ENCODE data around the gene ATG4D.

Gene ATG4D

GRCh38 chr19:10544242-10544752 is 593 bp downstream of the ATG4D start (continued):
- TF ChIP-seq ZNF585B (tag by site-specific recombination; IDR thresholded peaks at IDR 0.05) (no peak), ZNF654 (tag by site-specific recombination; IDR thresholded peaks at IDR 0.05; ENCODE audit: low read depth) (no peak), ZNF148 (tag by site-specific recombination; IDR thresholded peaks at IDR 0.05; ENCODE audit: borderline replicate concordance) (no peak), ZNF214 (tag by site-specific recombination; IDR thresholded peaks at IDR 0.05; ENCODE audit: borderline replicate concordance) (no peak), ZNF768 (tag by site-specific recombination; IDR thresholded peaks at IDR 0.05) (peak; percentile 70), SP7 (tag by site-specific recombination; IDR thresholded peaks at IDR 0.05) (0 out of 2 replicates have a peak, but pooled peaks have one; percentile 29), ZNF623 (tag by site-specific recombination; IDR thresholded peaks at IDR 0.05) (no peak), ZNF112 (tag by site-specific recombination; IDR thresholded peaks at IDR 0.05) (no peak), ZNF521 (tag by site-specific recombination; IDR thresholded peaks at IDR 0.05) (no peak), ZNF600 (tag by site-specific recombination; IDR thresholded peaks at IDR 0.05) (no peak), ZNF366 (tag by site-specific recombination; conservative IDR thresholded peaks at IDR 0.05) (no peak), ZNF624 (tag by site-specific recombination; IDR thresholded peaks at IDR 0.05) (no peak), ZBTB20 (tag by site-specific recombination; IDR thresholded peaks at IDR 0.05) (no peak), ZNF223 (tag by site-specific recombination; IDR thresholded peaks at IDR 0.05) (no peak), ZNF10 (tag by site-specific recombination; IDR thresholded peaks at IDR 0.05) (no peak), SALL2 (tag by site-specific recombination; IDR thresholded peaks at IDR 0.05; ENCODE audit: borderline replicate concordance) (no peak), PRDM10 (tag by site-specific recombination; IDR thresholded peaks at IDR 0.05) (no peak), CTCF (tag by site-specific recombination; IDR thresholded peaks at IDR 0.05) (no peak), IKZF3 (tag by site-specific recombination; IDR thresholded peaks at IDR 0.05) (peak; percentile 65; the same call in 1 of the 2 replicates), ZNF16 (tag by site-specific recombination; IDR thresholded peaks at IDR 0.05; ENCODE audit: low read depth) (no peak), ZBTB48 (tag by site-specific recombination; IDR thresholded peaks at IDR 0.05) (no peak), ZNF426 (tag by site-specific recombination; IDR thresholded peaks at IDR 0.05) (no peak), ZNF48 (tag by site-specific recombination; IDR thresholded peaks at IDR 0.05) (no peak)
- TF ChIP-seq, protein P1, sequence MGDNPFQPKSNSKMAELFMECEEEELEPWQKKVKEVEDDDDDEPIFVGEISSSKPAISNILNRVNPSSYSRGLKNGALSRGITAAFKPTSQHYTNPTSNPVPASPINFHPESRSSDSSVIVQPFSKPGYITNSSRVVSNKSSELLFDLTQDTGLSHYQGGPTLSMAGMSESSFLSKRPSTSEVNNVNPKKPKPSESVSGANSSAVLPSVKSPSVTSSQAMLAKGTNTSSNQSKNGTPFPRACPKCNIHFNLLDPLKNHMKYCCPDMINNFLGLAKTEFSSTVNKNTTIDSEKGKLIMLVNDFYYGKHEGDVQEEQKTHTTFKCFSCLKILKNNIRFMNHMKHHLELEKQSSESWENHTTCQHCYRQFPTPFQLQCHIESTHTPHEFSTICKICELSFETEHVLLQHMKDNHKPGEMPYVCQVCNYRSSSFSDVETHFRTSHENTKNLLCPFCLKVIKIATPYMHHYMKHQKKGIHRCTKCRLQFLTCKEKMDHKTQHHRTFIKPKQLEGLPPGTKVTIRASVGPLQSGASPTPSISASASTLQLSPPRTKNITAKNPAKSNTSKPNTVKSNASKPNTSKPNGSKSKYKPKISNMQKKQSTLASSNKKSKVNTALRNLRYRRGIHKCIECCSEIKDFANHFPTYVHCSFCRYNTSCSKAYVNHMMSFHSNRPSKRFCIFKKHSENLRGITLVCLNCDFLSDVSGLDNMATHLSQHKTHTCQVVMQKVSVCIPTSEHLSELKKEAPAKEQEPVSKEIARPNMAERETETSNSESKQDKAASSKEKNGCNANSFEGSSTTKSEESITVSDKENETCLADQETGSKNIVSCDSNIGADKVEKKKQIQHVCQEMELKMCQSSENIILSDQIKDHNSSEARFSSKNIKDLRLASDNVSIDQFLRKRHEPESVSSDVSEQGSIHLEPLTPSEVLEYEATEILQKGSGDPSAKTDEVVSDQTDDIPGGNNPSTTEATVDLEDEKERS (tag by site-specific recombination; IDR thresholded peaks at IDR 0.05), result no peak
